Left cardiac atrium (tissue), 4 donors: ENCODE data around the gene IDH1. TPM values are rescaled to one million over a fixed set of nuclear protein-coding genes. Genes with fewer than 3 reads are reported as not detected.
"Not testable (repeated sequence)": the region's sequence is repeated elsewhere in the genome, so short reads cannot be mapped to it uniquely, and the experiment has no call there.

Experiments
- ATAC-seq, 2 donors: fragments of 200-7000 bp; cut with Tn5 transposase; one replicate each; pipeline ENCODE4 v1.9.1; 2020; ENCODE audit warnings: mild to moderate bottlenecking in 2 of 2, moderate library complexity in 2 of 2
- DNase-seq: peaks from one replicate; pipeline ENCODE4 v3.0.0-alpha.2; 2020
- intact Hi-C, 2 donors: fragments of 100-400 bp; cut with DNase I; formaldehyde crosslinking; loops; one replicate each; pipeline versions ENCODE4 v1.14.1 to v1.15.1; 2022 to 2023
- total RNA-seq, 2 donors: library from RNA; stranded (reverse); fragmentation: NEBNext Ultra II Directional; extraction: Animal tissue kit (Norgen Biotek cat#: 25700); gene quantifications; one replicate each; pipeline ENCODE4 v1.2.1, GENCODE V29; 2021
- donor health status: DM: no; HTN: yes; CAD: no.
- donor health status: DM: no; HTN: yes; CAD: no; lungs with severe emphysema.
- donor health status: DM: yes; HTN: yes; CAD: no.
- donor health status: Dilated cardiomyopathy.

IDH1 gene
- total RNA-seq, 2 donors from 2014 or later = 36.5 to 79.9 TPM

- intact Hi-C loops = no loop called here
- no peak for ATAC-seq
- no peak for DNase-seq
These were observed 19.0 kb downstream of the IDH1 start for GRCh38 chr2:208235860-208236259.

DNA sequence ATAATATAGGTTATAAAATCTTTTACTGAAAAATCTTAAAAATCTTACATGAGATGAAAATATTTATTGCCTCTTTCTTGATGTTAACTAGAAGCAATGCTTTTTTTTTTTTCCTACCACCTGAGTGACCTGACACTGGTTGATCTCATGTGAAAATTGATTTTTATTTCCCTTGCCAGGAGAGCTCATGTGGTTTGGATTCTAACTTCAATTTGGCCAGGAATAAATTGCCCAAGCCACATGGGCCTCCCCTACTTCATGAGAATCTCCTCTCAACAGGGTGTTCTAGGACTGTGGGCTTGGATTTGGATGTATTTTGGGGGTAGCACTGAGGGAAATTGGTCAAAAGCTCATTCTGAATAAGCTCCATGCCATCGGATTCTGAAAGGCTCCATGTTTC, 20.1 kb downstream of the IDH1 start:
- no peak for ATAC-seq

DNA sequence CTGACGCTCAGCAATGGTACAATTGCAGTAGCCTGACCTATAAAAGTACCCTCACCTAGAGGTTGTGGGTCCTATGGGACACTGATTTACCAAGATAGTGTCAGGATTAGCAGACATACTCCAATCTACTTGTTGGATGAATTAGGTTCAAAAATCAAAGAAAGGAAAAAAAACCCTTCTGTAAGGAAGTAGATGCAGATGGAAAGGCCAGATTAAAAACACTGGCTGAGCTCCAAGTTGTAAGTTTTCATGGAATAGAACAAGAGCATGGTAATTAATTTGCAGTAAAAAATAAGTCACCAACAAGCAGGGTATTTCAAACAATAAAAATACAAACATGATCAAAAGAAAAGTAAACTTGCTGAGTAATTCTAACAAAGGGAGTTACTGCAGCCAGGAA, 26.4 kb downstream of the IDH1 start:
- DNase-seq (no peak), ATAC-seq (no peak)
- intact Hi-C loops = no loop called here

More for the DNA sequence above, 20.1 kb downstream of the IDH1 start:
- DNase-seq = no peak
- intact Hi-C loops = no loop called here

DNA sequence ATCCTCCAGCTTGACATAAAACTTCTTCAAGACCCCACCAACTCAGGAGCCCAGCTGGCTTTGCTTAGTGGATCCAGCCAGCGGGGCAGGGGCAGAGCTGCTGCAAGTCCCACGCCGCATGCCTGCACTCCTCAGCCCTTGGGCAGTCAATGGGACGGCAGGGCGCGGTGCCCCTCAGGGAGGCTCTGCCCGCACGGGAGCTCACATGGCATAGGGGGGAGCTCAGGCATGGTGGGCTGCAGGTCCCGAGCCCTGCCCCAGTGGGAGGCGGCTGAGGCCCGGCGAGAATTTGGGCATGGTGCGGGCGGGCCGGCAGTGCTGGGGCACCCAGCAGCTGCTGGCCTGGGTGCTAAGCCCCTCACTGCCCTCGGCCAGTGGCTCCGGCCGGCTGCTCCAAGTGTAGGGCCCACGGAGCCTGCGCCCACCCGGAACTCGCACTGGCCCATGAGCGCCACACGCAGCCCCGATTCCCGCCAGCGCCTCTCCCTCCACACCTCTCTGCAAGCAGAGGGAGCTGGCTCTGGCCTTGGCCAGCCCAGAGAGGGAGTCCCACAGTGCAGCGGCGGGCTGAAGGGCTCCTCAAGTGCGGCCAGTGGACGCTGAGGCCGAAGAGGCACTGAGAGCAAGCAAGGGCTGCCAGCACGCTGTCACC, 27.2 kb downstream of the IDH1 start:
- ATAC-seq (no peak), DNase-seq (no peak)

GRCh38 chr2:208224802-208225201, 30.1 kb downstream of the IDH1 start:
- intact Hi-C loops = no loop called here
- no peak for ATAC-seq
- DNase-seq = no peak

More for the DNA sequence above, 27.2 kb downstream of the IDH1 start:
- intact Hi-C loops = no loop called here

- ATAC-seq = no peak
These were observed 32.5 kb downstream of the IDH1 start for GRCh38 chr2:208222351-208222750.

GRCh38 chr2:208221873-208222272, 33.0 kb downstream of the IDH1 start:
- DNase-seq, ATAC-seq, intact Hi-C loops: not testable (repeated sequence)

More at GRCh38 chr2:208222351-208222750, 32.5 kb downstream of the IDH1 start:
- intact Hi-C loops = no loop called here
- DNase-seq = no peak

DNA sequence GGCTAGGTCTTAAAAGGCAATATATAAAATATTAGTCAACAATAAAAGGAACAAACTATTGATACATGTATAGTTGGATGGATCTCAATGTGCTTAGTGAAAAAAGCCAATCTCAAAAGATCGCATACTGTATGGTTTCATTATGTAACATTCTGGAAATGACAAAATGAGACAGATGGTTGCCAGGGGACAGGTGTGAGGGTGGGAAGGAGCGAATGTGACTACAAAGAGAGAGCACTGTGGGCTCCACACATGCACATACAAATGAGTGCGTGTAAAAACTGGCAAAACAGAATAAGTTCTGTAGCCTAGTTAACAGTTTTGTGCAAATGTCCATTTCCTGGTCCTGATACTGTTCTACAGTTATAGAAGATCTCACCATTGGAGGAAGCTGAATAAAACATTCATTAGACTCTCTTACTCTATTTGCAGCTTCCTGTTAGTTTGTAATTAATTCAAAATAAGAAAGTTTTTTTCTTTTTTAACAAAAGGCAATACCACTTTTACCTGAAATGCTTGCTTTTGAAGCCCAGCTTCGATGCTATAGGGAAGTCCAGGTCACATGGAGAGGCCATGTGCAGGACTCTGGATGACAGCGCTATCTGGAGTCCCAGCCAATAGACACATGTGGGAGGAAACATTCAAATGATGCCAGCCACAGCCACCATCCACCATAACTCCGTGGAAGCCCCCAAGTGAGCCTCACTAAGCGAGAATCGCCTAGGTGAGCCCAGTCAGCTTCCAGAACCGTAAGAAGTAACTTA, 44.0 kb downstream of the IDH1 start:
- intact Hi-C loops = no loop called here
- DNase-seq (no peak), ATAC-seq (no peak)

DNA sequence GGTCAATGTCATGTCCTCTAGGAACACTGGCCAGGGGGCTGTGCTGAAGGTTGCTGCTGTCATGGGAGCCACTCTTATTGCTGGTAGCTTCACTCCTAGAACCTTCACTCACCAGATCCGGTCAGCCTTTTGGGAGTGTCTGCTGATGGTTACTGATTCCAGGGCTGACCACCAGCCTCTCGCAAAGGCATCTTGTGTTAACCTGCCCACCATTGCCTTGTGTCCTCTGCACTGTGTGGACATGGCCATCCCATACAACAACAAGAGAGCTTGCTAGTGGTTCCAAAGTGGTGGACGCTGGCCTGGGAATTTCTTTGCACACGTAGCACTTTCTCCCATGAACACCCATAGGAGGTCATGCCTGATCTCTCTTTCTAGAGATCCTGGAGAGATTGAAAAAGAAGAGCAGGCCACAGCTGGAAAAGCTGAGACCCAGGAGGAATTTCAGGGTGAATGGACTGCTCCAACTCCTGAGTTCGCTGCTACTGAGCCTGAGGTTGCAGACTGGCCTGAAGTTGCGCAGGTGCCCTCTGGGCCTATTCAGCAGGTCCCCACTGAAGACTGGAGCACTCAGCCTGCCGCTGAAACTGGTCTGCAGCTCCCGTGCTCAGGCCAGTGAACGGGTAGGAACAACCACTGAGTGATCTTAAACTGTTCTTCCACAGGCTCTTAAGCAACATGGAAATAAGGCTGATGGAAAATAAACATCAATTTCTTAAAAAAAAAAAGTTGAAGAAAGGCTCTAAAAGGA, 46.4 kb downstream of the IDH1 start:
- no peak for DNase-seq
- intact Hi-C loops = no loop called here
- no peak for ATAC-seq

GRCh38 chr2:208207769-208208168, 47.1 kb downstream of the IDH1 start:
- intact Hi-C loops = no loop called here
- no peak for ATAC-seq
- no peak for DNase-seq

- ATAC-seq (no peak), DNase-seq (no peak)
- intact Hi-C loops = no loop called here
These were observed 50.7 kb downstream of the IDH1 start for GRCh38 chr2:208204166-208204565.

DNA sequence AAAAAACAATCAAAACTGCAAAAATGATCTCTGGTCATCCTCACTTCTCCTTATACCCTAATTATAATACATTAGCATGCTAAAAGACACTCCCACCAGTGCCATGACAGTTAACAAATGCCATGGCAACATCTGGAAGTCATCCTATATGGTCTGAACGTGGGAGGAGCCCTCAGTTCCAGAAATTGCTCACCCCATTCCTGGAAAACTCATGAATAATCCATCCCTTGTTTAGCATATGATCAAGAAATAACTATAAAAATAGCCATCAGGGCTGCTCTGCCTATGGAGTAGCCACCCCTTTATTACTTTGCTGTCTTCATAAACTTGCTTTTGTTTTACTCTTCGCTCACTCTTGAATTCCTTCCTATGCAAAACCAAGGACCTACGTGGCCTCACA, 59.3 kb downstream of the IDH1 start:
- DNase-seq = no peak
- intact Hi-C loops = no loop called here
- no peak for ATAC-seq

DNA sequence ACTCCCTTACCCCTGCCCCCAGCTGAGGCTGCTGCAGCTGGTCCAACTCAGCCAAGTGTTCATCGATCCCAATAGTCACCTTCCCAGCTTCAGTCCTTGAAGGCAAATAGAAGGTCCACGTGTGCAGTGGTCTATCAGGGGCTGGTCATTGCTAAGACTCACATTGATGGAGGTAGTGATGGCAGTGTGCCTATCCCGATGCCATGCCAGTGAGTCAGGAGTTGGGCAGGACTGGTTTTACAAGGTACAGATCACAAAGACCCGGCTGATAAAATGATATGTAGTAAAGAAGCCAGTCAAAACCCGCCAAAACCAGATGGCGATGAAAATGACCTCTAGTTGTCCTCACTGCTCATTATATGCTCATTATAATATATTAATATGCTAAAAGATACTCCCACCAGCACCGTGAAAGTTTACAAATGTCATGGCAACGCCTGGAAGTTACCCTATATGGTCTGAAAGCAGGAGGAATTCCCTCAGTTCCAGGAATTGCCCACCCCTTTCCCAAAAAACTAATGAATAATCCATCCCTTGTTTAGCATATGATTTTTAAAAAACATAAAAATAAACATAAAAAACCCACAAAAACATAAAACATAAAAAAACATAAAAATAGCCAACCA, 62.1 kb downstream of the IDH1 start:
- intact Hi-C loops = no loop called here
- DNase-seq = no peak
- no peak for ATAC-seq

DNA sequence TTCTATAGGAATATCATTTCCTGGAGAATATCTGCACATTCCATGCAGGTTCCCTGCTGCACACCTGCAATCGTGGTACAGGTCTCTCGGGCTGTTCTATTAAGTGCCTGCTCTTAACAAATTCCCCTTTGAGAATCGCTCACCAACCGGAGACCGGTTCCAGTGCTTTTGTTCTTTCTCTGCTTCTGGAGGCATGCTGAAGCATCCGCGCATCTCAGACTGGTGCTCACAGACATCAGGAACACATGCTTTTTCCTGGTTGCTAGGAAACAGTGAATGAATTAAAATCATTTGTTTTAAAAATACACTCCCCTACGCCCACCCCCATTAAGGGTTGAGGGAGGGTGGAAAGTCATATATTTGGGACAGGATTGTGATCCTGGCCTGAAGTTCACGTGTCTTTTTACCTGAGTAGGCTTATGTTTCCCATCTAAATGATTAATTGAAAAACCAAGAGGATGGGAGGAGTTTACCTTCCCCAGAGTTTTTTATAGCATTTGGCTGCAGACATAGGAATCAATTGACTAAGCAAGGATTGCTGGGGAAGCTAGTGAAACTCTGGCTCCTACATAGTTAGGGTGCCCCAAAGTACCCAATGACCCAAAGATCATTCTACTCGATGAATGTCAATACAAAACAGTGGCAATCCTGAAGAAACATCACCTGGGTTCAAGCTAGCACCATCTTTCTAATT, 64.9 kb downstream of the IDH1 start, which contains the start of gene C2orf80:
Gene C2orf80 (minus strand): TSS at position 221 of the 694 bp plus-strand sequence. CDS start 3,044 bp downstream, outside the sequence.
- no peak for ATAC-seq
- intact Hi-C loops = no loop called here
- no peak for DNase-seq

DNA sequence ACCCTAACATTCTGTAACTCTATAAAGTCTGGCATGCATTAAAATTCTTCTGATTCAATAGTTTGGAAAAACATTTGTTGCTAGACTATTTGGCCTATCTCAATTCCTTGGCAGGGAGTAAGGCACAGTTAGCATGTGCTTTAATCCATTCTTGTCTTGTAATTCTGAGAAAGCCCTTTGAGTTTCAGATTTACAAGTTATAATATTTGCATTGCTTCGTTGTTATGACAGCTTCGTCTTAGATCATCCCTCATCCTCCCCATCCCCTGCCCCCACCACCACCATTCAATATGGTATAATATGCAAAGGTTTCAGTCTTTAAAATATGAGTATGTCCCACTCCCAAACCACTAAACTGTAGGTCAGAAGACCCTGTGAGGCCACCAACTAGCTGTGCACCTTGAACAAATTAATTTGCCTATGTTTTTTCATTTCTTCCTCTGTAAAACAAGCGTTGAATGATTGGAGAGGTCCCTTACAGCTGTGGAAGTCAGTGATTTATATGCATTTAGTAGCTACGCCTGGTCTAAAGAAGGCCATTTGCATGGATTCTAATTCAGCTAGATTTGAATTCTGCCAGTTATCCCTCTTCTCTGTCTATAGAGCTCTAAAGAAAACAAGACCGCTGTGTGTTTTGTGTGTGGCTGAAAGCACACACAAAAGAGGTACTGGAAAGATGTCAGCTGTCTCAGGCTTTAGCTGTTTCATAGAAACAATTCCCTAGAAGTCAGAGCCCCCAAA, 65.6 kb downstream of the IDH1 start:
- no peak for ATAC-seq
- DNase-seq = no peak
- intact Hi-C loops = no loop called here

DNA sequence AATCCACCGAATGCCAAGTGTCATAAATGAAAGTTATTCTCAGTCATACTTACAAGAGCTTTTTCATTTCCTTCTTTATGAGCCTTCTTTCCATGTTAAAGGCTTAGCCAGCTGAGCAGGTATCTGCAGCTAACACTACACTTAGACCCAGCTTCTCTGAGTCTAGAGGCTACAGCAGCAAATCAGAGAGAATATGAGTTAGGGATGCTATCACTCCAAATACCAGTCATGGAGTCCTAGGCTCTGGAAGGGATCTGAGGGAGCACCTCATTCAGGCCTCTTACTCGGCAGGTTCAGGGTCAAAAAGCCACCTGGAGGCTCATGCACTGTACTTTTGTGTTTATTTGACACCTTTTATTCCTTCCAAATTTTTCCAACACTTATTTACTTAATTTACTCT, 68.0 kb downstream of the IDH1 start:
- no peak for ATAC-seq

DNA sequence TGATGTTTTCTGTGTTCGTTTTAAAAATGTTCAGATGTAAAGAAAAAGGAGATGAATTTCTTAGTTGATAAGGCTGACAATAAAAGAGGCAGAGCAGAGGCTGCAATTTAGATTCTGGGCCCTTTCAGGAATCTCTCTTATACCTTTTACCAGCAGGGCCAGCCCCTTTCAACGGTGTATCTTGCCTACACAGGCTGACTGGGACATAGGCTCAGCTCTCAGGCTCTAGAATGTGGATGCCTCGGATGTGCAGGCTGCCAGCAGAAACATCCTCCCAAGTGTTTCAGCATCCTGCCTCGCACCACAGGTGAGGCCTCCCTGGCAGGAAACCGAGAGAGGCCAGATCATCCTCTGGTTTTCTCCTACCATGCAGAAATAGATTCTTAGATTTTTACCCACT, 68.4 kb downstream of the IDH1 start:
- DNase-seq (no peak), ATAC-seq (no peak)
- intact Hi-C loops = no loop called here

More for the DNA sequence above, 68.0 kb downstream of the IDH1 start:
- intact Hi-C loops = no loop called here
- DNase-seq = no peak
